Measurements from ENCODE around the gene RASAL2. TPM values are rescaled to one million over a fixed set of nuclear protein-coding genes. Genes with fewer than 3 reads are reported as not detected.

The RASAL2 gene
- total RNA-seq, 1 experiment from 2014 or later, result 56.9 TPM

- Mint-ChIP-seq H3K27me3 (ENCODE audit: insufficient read depth, unreplicated experiment) (no peaks in the 10 kb centered on the region), H3K9me3 (ENCODE audit: unreplicated experiment) (no peaks in the 10 kb centered on the region), H3K27ac (ENCODE audit: low read depth, unreplicated experiment) (no peak overlapping the region), H3K36me3 (ENCODE audit: insufficient read depth, unreplicated experiment) (no peaks in the 10 kb centered on the region), H3K4me1 (ENCODE audit: insufficient read depth, unreplicated experiment) (no peaks in the 10 kb centered on the region), H3K4me3 (ENCODE audit: unreplicated experiment) (no peak overlapping the region)
- TF ChIP-seq CTCF (IDR thresholded peaks at IDR 0.05; ENCODE audit: unreplicated experiment), result no peak
- intact Hi-C loops (cut with micrococcal nuclease), result no loop called here
- POLR2A ChIA-PET, result no interaction called here
- CTCF ChIA-PET, result interaction anchor here (0.6 to 2.4 kb wide), 4 partner anchors 9 to 185 kb away, joined by 3 to 24 read pairs (median 12); no protein-coding TSS in a partner anchor
- BruUV-seq (replicated peaks), result no TSS peak
- no peak for DNase-seq (ENCODE audit: unreplicated experiment)
These were observed 402.0 kb downstream of the RASAL2 start for GRCh38 chr1:178495741-178496409.

GRCh38 chr1:178496410-178497135 lies 402.7 kb downstream of the RASAL2 start, which contains the start of gene CLEC20A:
Gene CLEC20A (minus strand): TSS chr1:178496964. CDS start chr1:178496939, 25 bp downstream.
- no TSS peak for BruUV-seq (replicated peaks)
- Mint-ChIP-seq H3K9me3 (ENCODE audit: unreplicated experiment) (no peaks in the 10 kb centered on the region), H3K4me3 (ENCODE audit: unreplicated experiment) (no peak within 1 kb of the TSS), H3K4me1 (ENCODE audit: insufficient read depth, unreplicated experiment) (no peaks in the 10 kb centered on the region), H3K27ac (ENCODE audit: low read depth, unreplicated experiment) (no peak within 1 kb of the TSS), H3K27me3 (ENCODE audit: insufficient read depth, unreplicated experiment) (no peaks in the 10 kb centered on the region), H3K36me3 (ENCODE audit: insufficient read depth, unreplicated experiment) (no peaks in the 10 kb centered on the region)
- DNase-seq (ENCODE audit: unreplicated experiment), result no peak
- ChIA-PET POLR2A (no interaction called here), CTCF (interaction anchor here (0.6 to 2.4 kb wide), 3 partner anchors 8 to 1210 kb away, joined by 3 to 20 read pairs (median 4); no protein-coding TSS in a partner anchor)
- intact Hi-C loops (cut with micrococcal nuclease), result no loop called here
- TF ChIP-seq CTCF (IDR thresholded peaks at IDR 0.05; ENCODE audit: unreplicated experiment), result no peak

- ChIA-PET CTCF (interaction anchor here (0.7 to 12.8 kb wide), 6 partner anchors 17 to 550 kb away, joined by 3 to 309 read pairs (median 141); partner anchors contain the start of gene TEX35), POLR2A (no interaction called here)
- Mint-ChIP-seq H3K9me3 (ENCODE audit: unreplicated experiment) (no peaks in the 10 kb centered on the region), H3K27ac (ENCODE audit: low read depth, unreplicated experiment) (no peak overlapping the region), H3K27me3 (ENCODE audit: insufficient read depth, unreplicated experiment) (no peaks in the 10 kb centered on the region), H3K36me3 (ENCODE audit: insufficient read depth, unreplicated experiment) (no peaks in the 10 kb centered on the region), H3K4me3 (ENCODE audit: unreplicated experiment) (no peak overlapping the region), H3K4me1 (ENCODE audit: insufficient read depth, unreplicated experiment) (no peaks in the 10 kb centered on the region)
- TF ChIP-seq CTCF (IDR thresholded peaks at IDR 0.05; ENCODE audit: unreplicated experiment), result no peak
- no TSS peak for BruUV-seq (replicated peaks)
- no peak for DNase-seq (ENCODE audit: unreplicated experiment)
- intact Hi-C loops (cut with micrococcal nuclease), result no loop called here
These were observed 404.1 kb downstream of the RASAL2 start for GRCh38 chr1:178497903-178498478.

Data from MCF 10A (cell line).